Measurements from ENCODE around the gene VPS13A. TPM values are rescaled to one million over a fixed set of nuclear protein-coding genes. Genes with fewer than 3 reads are reported as not detected.

VPS13A gene
- total RNA-seq, 1 experiment from 2014 or later: 31.5 TPM

DNA sequence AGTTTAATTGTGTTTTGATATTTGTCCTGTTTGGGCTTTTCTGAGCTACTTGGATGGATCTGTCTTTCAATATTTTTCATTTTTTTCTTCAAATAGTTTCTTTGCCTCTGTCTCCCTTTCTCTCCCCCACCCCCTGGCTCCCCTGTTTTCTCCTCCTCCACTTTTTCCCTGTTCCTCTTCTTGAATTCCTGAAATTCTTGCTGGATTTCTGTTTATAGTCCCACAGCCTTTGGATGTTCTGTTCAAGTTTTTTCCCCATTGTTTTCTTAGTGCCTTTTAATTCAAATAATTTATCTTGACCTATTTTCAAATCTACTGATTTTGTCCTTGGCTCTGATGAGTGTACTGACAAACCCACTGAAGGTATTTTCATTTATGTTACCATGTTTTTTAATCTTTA lies 113.0 kb downstream of the VPS13A start (continued):
- no peak for TF ChIP-seq PRDM15 (CRISPR knock-in tag; IDR thresholded peaks at IDR 0.05)
- no peak for TF ChIP-seq HMGXB4 (CRISPR knock-in tag; IDR thresholded peaks at IDR 0.05)
- no peak for TF ChIP-seq ZNF138 (CRISPR knock-in tag; conservative IDR thresholded peaks at IDR 0.05)
- no peak for TF ChIP-seq ZNF263 (CRISPR knock-in tag; IDR thresholded peaks at IDR 0.05; ENCODE audit: low read depth)
- no peak for TF ChIP-seq SP1 (CRISPR knock-in tag; conservative IDR thresholded peaks at IDR 0.05)

DNA sequence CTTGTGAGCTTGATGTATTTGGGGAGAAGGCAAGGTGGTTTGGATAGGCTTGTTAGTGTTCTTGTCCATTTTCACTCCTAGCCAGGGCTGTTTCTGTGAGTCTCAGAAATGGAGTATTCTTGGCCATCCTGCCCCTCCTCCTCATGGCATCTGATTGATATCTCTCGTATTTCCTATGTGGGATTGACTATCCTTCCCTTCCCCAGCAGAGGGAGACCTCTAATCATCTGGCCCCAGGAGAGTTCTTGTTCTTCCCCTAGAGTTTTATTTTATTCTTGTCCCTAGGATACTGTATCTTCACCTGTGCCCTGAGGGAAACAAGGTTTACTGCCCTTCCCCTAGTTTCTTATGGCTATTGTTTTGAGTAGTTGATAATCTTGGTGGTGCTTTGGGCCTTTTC lies 114.4 kb downstream of the VPS13A start:
- DNase-seq (ENCODE audit: low spot score) (no peak), ATAC-seq (peak; percentile 95)
- Mint-ChIP-seq H3K27ac (peak overlapping the region; percentile 91), H3K4me3 (no peak overlapping the region), H3K9me3 (peaks cover 12% of the 10 kb centered on the region), H3K4me1 (peaks cover 21% of the 10 kb centered on the region), H3K27me3 (ENCODE audit: low read depth) (no peaks in the 10 kb centered on the region), H3K36me3 (peaks cover 18% of the 10 kb centered on the region)
- POLR2A ChIA-PET: interaction anchor here (0.7 kb wide), 1 partner anchor 145 kb away, joined by 3 read pairs; no protein-coding TSS in a partner anchor
- TF ChIP-seq NR2C2 (CRISPR knock-in tag; IDR thresholded peaks at IDR 0.05) (no peak), CTCF (IDR thresholded peaks at IDR 0.05) (0 out of 2 replicates have a peak, but pooled peaks have one; percentile 43), SP1 (CRISPR knock-in tag; conservative IDR thresholded peaks at IDR 0.05) (no peak), ZNF396 (CRISPR knock-in tag; IDR thresholded peaks at IDR 0.05; ENCODE audit: borderline replicate concordance) (no peak)
- TF ChIP-seq, protein P1, sequence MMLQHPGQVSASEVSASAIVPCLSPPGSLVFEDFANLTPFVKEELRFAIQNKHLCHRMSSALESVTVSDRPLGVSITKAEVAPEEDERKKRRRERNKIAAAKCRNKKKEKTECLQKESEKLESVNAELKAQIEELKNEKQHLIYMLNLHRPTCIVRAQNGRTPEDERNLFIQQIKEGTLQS (CRISPR knock-in tag; conservative IDR thresholded peaks at IDR 0.05): no peak
- CTCF ChIA-PET: interaction anchor here (0.6 to 2.6 kb wide), 15 partner anchors 8 to 515 kb away, joined by 3 to 15 read pairs (median 3); no protein-coding TSS in a partner anchor

DNA sequence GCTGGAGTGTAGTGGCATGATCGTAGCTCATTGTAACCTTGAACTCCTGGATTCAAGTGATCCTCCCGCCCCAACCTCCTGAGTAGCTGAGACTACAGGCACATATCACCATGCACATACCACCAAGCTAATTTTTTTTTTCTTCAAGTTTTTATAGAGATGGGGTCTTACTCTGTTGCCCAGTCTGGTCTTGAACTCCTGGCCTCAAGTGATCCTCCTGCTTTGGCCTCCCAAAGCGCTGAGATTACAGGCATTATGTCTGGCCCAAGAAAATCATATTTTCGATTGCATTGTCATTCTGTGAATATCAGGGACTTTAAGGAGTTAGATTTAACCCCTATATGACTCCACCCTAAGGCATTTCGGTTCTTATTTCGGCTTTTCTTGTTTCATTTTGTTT lies 116.6 kb downstream of the VPS13A start:
- POLR2A ChIA-PET: no interaction called here
- CTCF ChIA-PET: interaction anchor here (1.8 kb wide), 1 partner anchor 127 kb away, joined by 5 read pairs; no protein-coding TSS in a partner anchor

DNA sequence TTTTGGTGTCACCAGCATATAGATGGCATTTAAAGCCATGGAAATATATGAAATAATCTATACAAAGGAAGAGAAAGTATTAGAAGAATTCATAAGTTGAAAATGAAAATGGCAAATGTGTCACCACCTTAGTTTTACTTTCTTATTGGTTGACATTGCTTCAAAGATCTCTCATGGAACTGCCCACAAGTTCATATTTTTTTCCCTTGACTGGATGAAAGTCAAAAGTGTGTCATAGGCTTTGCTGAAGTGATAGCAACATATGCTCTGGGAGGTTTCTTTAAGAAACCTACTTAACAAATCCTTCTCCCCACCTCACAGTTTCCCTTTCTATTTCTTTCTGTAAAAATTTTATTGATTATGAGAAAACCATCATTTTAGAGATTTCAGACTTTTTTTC lies 127.2 kb downstream of the VPS13A start:
- Mint-ChIP-seq H3K9me3 (no peaks in the 10 kb centered on the region), H3K27ac (no peak overlapping the region), H3K27me3 (ENCODE audit: low read depth) (no peaks in the 10 kb centered on the region), H3K36me3 (peaks cover 2% of the 10 kb centered on the region), H3K4me3 (no peak overlapping the region), H3K4me1 (no peaks in the 10 kb centered on the region)
- CTCF ChIA-PET: no interaction called here
- POLR2A ChIA-PET: no interaction called here
- TF ChIP-seq CBFB (CRISPR knock-in tag; IDR thresholded peaks at IDR 0.05; ENCODE audit: low read depth): no peak
- TF ChIP-seq MXD4 (CRISPR knock-in tag; IDR thresholded peaks at IDR 0.05; ENCODE audit: borderline replicate concordance): no peak
- no peak for TF ChIP-seq ZBTB21 (CRISPR knock-in tag; IDR thresholded peaks at IDR 0.05; ENCODE audit: borderline replicate concordance)
- TF ChIP-seq E2F5 (CRISPR knock-in tag; IDR thresholded peaks at IDR 0.05): no peak
- TF ChIP-seq, protein P1 (CRISPR knock-in tag; conservative IDR thresholded peaks at IDR 0.05): no peak
- no peak for TF ChIP-seq ZNF423 (CRISPR knock-in tag; IDR thresholded peaks at IDR 0.05)
- TF ChIP-seq NR2C2 (CRISPR knock-in tag; IDR thresholded peaks at IDR 0.05): no peak
- no peak for TF ChIP-seq KAT7 (CRISPR knock-in tag; IDR thresholded peaks at IDR 0.05; ENCODE audit: borderline replicate concordance)
- ATAC-seq (no peak), DNase-seq (ENCODE audit: low spot score) (no peak)

More for the DNA sequence above, 116.6 kb downstream of the VPS13A start:
- Mint-ChIP-seq H3K4me1 (peaks cover 21% of the 10 kb centered on the region), H3K27ac (no peak overlapping the region), H3K9me3 (peaks cover 3% of the 10 kb centered on the region; the same call in 1 of the 2 replicates), H3K27me3 (ENCODE audit: low read depth) (no peaks in the 10 kb centered on the region), H3K36me3 (peaks cover 7% of the 10 kb centered on the region), H3K4me3 (no peak overlapping the region)
- ATAC-seq: no peak
- TF ChIP-seq ZNF121 (CRISPR knock-in tag; IDR thresholded peaks at IDR 0.05) (peak; percentile 86; the same call in 1 of the 2 replicates), CREB1 (CRISPR knock-in tag; IDR thresholded peaks at IDR 0.05) (no peak)
- no peak for DNase-seq (ENCODE audit: low spot score)

All from WTC11 (cell line).